Suprapubic skin (tissue), 4 donors: Measurements from ENCODE around the gene RELL1. TPM values are rescaled to one million over a fixed set of nuclear protein-coding genes. Genes with fewer than 3 reads are reported as not detected.
A peak's percentile ranks its signal among the peaks of the same experiment; 100 is the strongest.
"Not testable (repeated sequence)": the region's sequence is repeated elsewhere in the genome, so short reads cannot be mapped to it uniquely, and the experiment has no call there.

Source experiments
- DNase-seq, 2 donors: peaks; one replicate each; pipeline ENCODE4 v3.0.0-alpha.2; 2019; ENCODE audit warnings: low spot score in 2 of 2
- H3K27ac ChIP-seq: fragments of 200-600 bp; sonication (generic); one replicate; pipeline ENCODE4 v1.5.1; 2019
- H3K27me3 ChIP-seq: fragments of 200-600 bp; sonication (generic); one replicate; pipeline ENCODE4 v1.5.1; 2019
- H3K36me3 ChIP-seq: fragments of 200-600 bp; sonication (generic); one replicate; pipeline ENCODE4 v1.5.1; 2019
- H3K4me1 ChIP-seq: fragments of 200-600 bp; sonication (generic); one replicate; pipeline ENCODE4 v1.5.1; 2019
- H3K4me3 ChIP-seq: fragments of 200-600 bp; sonication (generic); one replicate; pipeline ENCODE4 v1.5.1; 2019; ENCODE audit warnings: mild to moderate bottlenecking
- H3K9me3 ChIP-seq: fragments of 200-600 bp; sonication (generic); one replicate; pipeline ENCODE4 v1.5.1; 2019
- CTCF ChIP-seq, 2 donors: fragments of 200-600 bp in 1 of 2; fragments of 450-650 bp in 1 of 2; sonication (generic) in 1 of 2; IDR thresholded peaks; one replicate each; pipeline ENCODE4 v1.5.1; 2016 to 2019; ENCODE audit warnings: antibody characterized with exemption in 2 of 2, mild to moderate bottlenecking in 1 of 2, moderate library complexity in 1 of 2
- EP300 ChIP-seq: sonication (generic); formaldehyde crosslinking; IDR thresholded peaks from one replicate; pipeline ENCODE4 v1.6.1; 2017; ENCODE audit warnings: antibody characterized with exemption
- POLR2A ChIP-seq, 2 donors: fragments of 450-650 bp; IDR thresholded peaks; one replicate each; pipeline ENCODE4 v1.6.1; 2017; ENCODE audit warnings: antibody characterized with exemption in 2 of 2, mild to moderate bottlenecking in 2 of 2, moderate library complexity in 2 of 2
- POLR2AphosphoS5 ChIP-seq, 3 donors: sonication (generic); formaldehyde crosslinking; IDR thresholded peaks; one replicate each; pipeline ENCODE4 v1.6.1; 2017; ENCODE audit warnings: antibody characterized with exemption in 3 of 3
- WGBS: methylation state at CpG from one replicate; pipeline ENCODE4 v1.1.5; 2018; 5-methylcytosine and 5-hydroxymethylcytosine counted together
- total RNA-seq, 4 donors: library from RNA; depleted of rRNA; stranded (reverse); fragments of >200 nt; gene quantifications; one replicate each; pipeline ENCODE4 v1.1.0, GENCODE V29; 2016

The RELL1 gene
- total RNA-seq, 4 donors from 2014 or later, result 56.6 to 88.2 (median 66.7) TPM

- no peaks in the 10 kb centered on the region for H3K27me3 ChIP-seq
- no peak overlapping the region for H3K4me3 ChIP-seq
- no peak for DNase-seq
- H3K9me3 ChIP-seq, result no peaks in the 10 kb centered on the region
- H3K27ac ChIP-seq, result no peak overlapping the region
- TF ChIP-seq POLR2AphosphoS5 (IDR thresholded peaks at IDR 0.05) (no peak), CTCF (IDR thresholded peaks at IDR 0.05) (no peak), EP300 (no peak), POLR2A (IDR thresholded peaks at IDR 0.05) (no peak)
- peaks cover 48% of the 10 kb centered on the region for H3K4me1 ChIP-seq
- H3K36me3 ChIP-seq, result no peaks in the 10 kb centered on the region
- 77% methylated on average over 4 of the region's 4 CpGs for WGBS
Observed at GRCh38 chr4:37673538-37674192, 12.5 kb downstream of the RELL1 start.

GRCh38 chr4:37671072-37671471, 15.1 kb downstream of the RELL1 start:
- Histone ChIP-seq H3K4me3 (no peak overlapping the region), H3K27ac (no peak overlapping the region), H3K4me1 (peaks cover 44% of the 10 kb centered on the region), H3K27me3 (no peaks in the 10 kb centered on the region), H3K9me3 (no peaks in the 10 kb centered on the region), H3K36me3 (no peaks in the 10 kb centered on the region)
- TF ChIP-seq CTCF (IDR thresholded peaks at IDR 0.05) (no peak), EP300 (no peak), POLR2AphosphoS5 (IDR thresholded peaks at IDR 0.05) (no peak), POLR2A (IDR thresholded peaks at IDR 0.05) (no peak)
- no peak for DNase-seq
- WGBS, result 78% methylated on average over 2 of the region's 2 CpGs

GRCh38 chr4:37670249-37670648, 15.9 kb downstream of the RELL1 start:
- Histone ChIP-seq H3K4me1 (peaks cover 45% of the 10 kb centered on the region), H3K27ac (no peak overlapping the region), H3K4me3 (no peak overlapping the region)

GRCh38 chr4:37669124-37669523, 17.1 kb downstream of the RELL1 start:
- H3K4me3 ChIP-seq, H3K27ac ChIP-seq, DNase-seq, H3K36me3 ChIP-seq, H3K9me3 ChIP-seq, H3K27me3 ChIP-seq: not testable (repeated sequence)
- 100% methylated on average over 1 of the region's 26 CpGs for WGBS
- peaks cover 46% of the 10 kb centered on the region for H3K4me1 ChIP-seq

More at GRCh38 chr4:37670249-37670648, 15.9 kb downstream of the RELL1 start:
- 98% methylated on average over 1 of the region's 1 CpG for WGBS
- H3K9me3 ChIP-seq, result no peaks in the 10 kb centered on the region
- TF ChIP-seq EP300 (no peak), POLR2A (IDR thresholded peaks at IDR 0.05) (no peak), CTCF (IDR thresholded peaks at IDR 0.05) (no peak), POLR2AphosphoS5 (IDR thresholded peaks at IDR 0.05) (no peak)
- DNase-seq, result no peak
- no peaks in the 10 kb centered on the region for H3K36me3 ChIP-seq
- no peaks in the 10 kb centered on the region for H3K27me3 ChIP-seq

- H3K9me3 ChIP-seq, result no peaks in the 10 kb centered on the region
- 63% methylated on average over 2 of the region's 2 CpGs for WGBS
Observed at GRCh38 chr4:37667197-37668100, 18.7 kb downstream of the RELL1 start.

More at GRCh38 chr4:37667197-37668100, 18.7 kb downstream of the RELL1 start:
- no peak overlapping the region for H3K4me3 ChIP-seq
- H3K4me1 ChIP-seq, result peaks cover 51% of the 10 kb centered on the region
- no peaks in the 10 kb centered on the region for H3K27me3 ChIP-seq
- TF ChIP-seq CTCF (IDR thresholded peaks at IDR 0.05), result no peak
- TF ChIP-seq EP300, result no peak
- no peak for TF ChIP-seq POLR2A (IDR thresholded peaks at IDR 0.05)
- no peak for TF ChIP-seq POLR2AphosphoS5 (IDR thresholded peaks at IDR 0.05)
- no peak for DNase-seq
- peak overlapping the region; percentile 61 for H3K27ac ChIP-seq
- H3K36me3 ChIP-seq, result no peaks in the 10 kb centered on the region
